HL-60 (cell line): Measurements from ENCODE around the gene LKAAEAR1.

Source experiments
- DNase-seq, 2 experiments: peaks; one replicate each; pipeline ENCODE4 v3.0.0-alpha.2; 2010 to 2020; ENCODE audit warnings: low read depth in 1 of 2, low spot score in 1 of 2
- H3K27ac ChIP-seq: fragments of 250-450 bp; sonication (Bioruptor Pico); replicated peaks from 2 replicates; pipeline ENCODE4 v1.5.1; 2020; ENCODE audit warnings: mild to moderate bottlenecking, moderate library complexity
- H3K27me3 ChIP-seq: fragments of 250-450 bp; sonication (Bioruptor Pico); 2 replicates; pipeline ENCODE4 v1.5.1; 2021; ENCODE audit warnings: mild to moderate bottlenecking, moderate library complexity; ENCODE audit not compliant: insufficient read depth, poor library complexity, severe bottlenecking
- H3K4me3 ChIP-seq: replicated peaks from 2 replicates; pipeline ENCODE4 v1.5.1; 2011; ENCODE audit warnings: mild to moderate bottlenecking, control low read depth, low read length; ENCODE audit not compliant: insufficient read depth
- CTCF ChIP-seq: IDR thresholded peaks from one replicate; pipeline ENCODE4 v1.5.1; 2011; ENCODE audit warnings: low read length, control low read depth, inconsistent platforms; ENCODE audit not compliant: insufficient read depth
- GABPA ChIP-seq: IDR thresholded peaks from 2 replicates; pipeline ENCODE4 v1.6.1; 2012; ENCODE audit warnings: low read depth
- POLR2AphosphoS5 ChIP-seq: IDR thresholded peaks from 2 replicates; pipeline ENCODE4 v1.6.1; 2012; ENCODE audit warnings: low read depth
- REST ChIP-seq: IDR thresholded peaks from 2 replicates; pipeline ENCODE4 v1.6.1; 2012; ENCODE audit warnings: low read depth; ENCODE audit not compliant: insufficient replicate concordance
- SPI1 ChIP-seq: IDR thresholded peaks from 2 replicates; pipeline ENCODE4 v1.6.1; 2012; ENCODE audit warnings: low read depth, mild to moderate bottlenecking, borderline replicate concordance

The LKAAEAR1 gene

GRCh38 chr20:64077541-64077875 is 6.7 kb downstream of the LKAAEAR1 start:
- H3K4me3 ChIP-seq, result peak overlapping the region; percentile 83
- H3K27ac ChIP-seq, result peak overlapping the region; percentile 97

GRCh38 chr20:64077094-64077493 is 7.1 kb downstream of the LKAAEAR1 start:
- Histone ChIP-seq H3K4me3 (peak overlapping the region; percentile 83), H3K27ac (peak overlapping the region; percentile 97), H3K27me3 (no peaks in the 10 kb centered on the region)
- TF ChIP-seq POLR2AphosphoS5 (peak; percentile 30), CTCF (no peak), SPI1 (peak; percentile 98), GABPA (peak; percentile 67)
- peak; percentile 79 to 94 for DNase-seq

More at GRCh38 chr20:64077541-64077875, 6.7 kb downstream of the LKAAEAR1 start:
- DNase-seq, result no peak
- no peaks in the 10 kb centered on the region for H3K27me3 ChIP-seq
- no peak; the same call in 1 of the 2 replicates for TF ChIP-seq POLR2AphosphoS5
- TF ChIP-seq REST, result no peak
- TF ChIP-seq SPI1, result no peak
- TF ChIP-seq CTCF, result no peak
- no peak for TF ChIP-seq GABPA

GRCh38 chr20:64076061-64076997 is 7.9 kb downstream of the LKAAEAR1 start:
- H3K4me3 ChIP-seq, result peak overlapping the region; percentile 83
- peak overlapping the region; percentile 97 for H3K27ac ChIP-seq
- no peaks in the 10 kb centered on the region for H3K27me3 ChIP-seq
- DNase-seq, result no peak
- TF ChIP-seq SPI1, result no peak
- TF ChIP-seq CTCF, result no peak
- TF ChIP-seq REST, result no peak
- no peak; the same call in 1 of the 2 replicates for TF ChIP-seq POLR2AphosphoS5
- TF ChIP-seq GABPA, result no peak
